Omental fat pad (tissue), 4 donors: Measurements from ENCODE around the gene ABCB10. TPM values are rescaled to one million over a fixed set of nuclear protein-coding genes. Genes with fewer than 3 reads are reported as not detected.

ENCODE experiments used
- ATAC-seq: fragments of 150-250 bp; one replicate; pipeline ENCODE4 v1.9.1; 2016; ENCODE audit warnings: mild to moderate bottlenecking, moderate library complexity; ENCODE audit not compliant: low FRiP score
- DNase-seq: peaks from one replicate; pipeline ENCODE4 v3.0.0-alpha.2; 2019; ENCODE audit warnings: low spot score
- CTCF ChIP-seq, 3 donors: fragments of 450-650 bp; IDR thresholded peaks; one replicate each; pipeline ENCODE4 v1.5.1; 2016 to 2017; ENCODE audit warnings: antibody characterized with exemption in 3 of 3, mild to moderate bottlenecking in 3 of 3, moderate library complexity in 2 of 3
- small RNA-seq: library from RNA; depleted of rRNA; stranded (forward); fragments of <200 nt; gene quantifications from one replicate; pipeline ENCODE3, GENCODE V24; 2016
- total RNA-seq, 4 donors: library from RNA; depleted of rRNA; stranded (reverse); fragments of >200 nt; gene quantifications; one replicate each; pipeline ENCODE4 v1.1.0, GENCODE V29; 2016

The ABCB10 gene
- total RNA-seq, 4 donors from 2014 or later = 10.1 to 17.8 (median 14.3) TPM

- DNase-seq (no peak), ATAC-seq (no peak)
- TF ChIP-seq CTCF (IDR thresholded peaks at IDR 0.05) = no peak
Measured at GRCh38 chr1:229471175-229471574, 87.3 kb downstream of the ABCB10 start.

GRCh38 chr1:229470406-229471043 lies 88.0 kb downstream of the ABCB10 start:
- no peak for DNase-seq

GRCh38 chr1:229466887-229467286 lies 91.6 kb downstream of the ABCB10 start:
- no peak for DNase-seq
- ATAC-seq = no peak
- TF ChIP-seq CTCF (IDR thresholded peaks at IDR 0.05) = no peak

More at GRCh38 chr1:229470406-229471043, 88.0 kb downstream of the ABCB10 start:
- no peak for ATAC-seq
- TF ChIP-seq CTCF (IDR thresholded peaks at IDR 0.05) = no peak

Small RNA genes within 50 kb of the gene (small RNA-seq; reads per million reads assigned to genes)
- gene HMGN2P19 = not detected
- gene RNA5SP78 = not detected
- not detected for gene RNU4-21P

Other genes starting within 250 kb of the ABCB10 start
- 1 to 10 TPM; 2.5 to 6.0 (median 4.4) TPM for gene CCSAP, start 215.7 kb downstream of the ABCB10 start, total RNA-seq
- under 1 TPM in 1 of 4 donors, not detected in 3; 0.56 TPM for gene ACTA1, start 124.6 kb downstream of the ABCB10 start, total RNA-seq
- gene NUP133, start 50.4 kb downstream of the ABCB10 start, total RNA-seq = 10 to 100 TPM; 18.6 to 40.5 (median 24.6) TPM
- gene TAF5L, start 67.4 kb upstream of the ABCB10 start, total RNA-seq = 10 to 100 TPM; 18.6 to 27.4 (median 20.5) TPM
- 10 to 100 TPM in 3 of 4 donors, 1 to 10 TPM in 1; 8.5 to 60.2 (median 17.1) TPM for gene URB2, start 67.5 kb upstream of the ABCB10 start, total RNA-seq